Measurements from ENCODE around the gene RPS6KA4. TPM values are rescaled to one million over a fixed set of nuclear protein-coding genes. Genes with fewer than 3 reads are reported as not detected.

Gene RPS6KA4
- total and polyA plus RNA-seq, 2 of the 13 experiments (the other 11 are each of a cell fraction or from before 2014, with no cell fraction given): 8.9 to 14.2 TPM

DNA sequence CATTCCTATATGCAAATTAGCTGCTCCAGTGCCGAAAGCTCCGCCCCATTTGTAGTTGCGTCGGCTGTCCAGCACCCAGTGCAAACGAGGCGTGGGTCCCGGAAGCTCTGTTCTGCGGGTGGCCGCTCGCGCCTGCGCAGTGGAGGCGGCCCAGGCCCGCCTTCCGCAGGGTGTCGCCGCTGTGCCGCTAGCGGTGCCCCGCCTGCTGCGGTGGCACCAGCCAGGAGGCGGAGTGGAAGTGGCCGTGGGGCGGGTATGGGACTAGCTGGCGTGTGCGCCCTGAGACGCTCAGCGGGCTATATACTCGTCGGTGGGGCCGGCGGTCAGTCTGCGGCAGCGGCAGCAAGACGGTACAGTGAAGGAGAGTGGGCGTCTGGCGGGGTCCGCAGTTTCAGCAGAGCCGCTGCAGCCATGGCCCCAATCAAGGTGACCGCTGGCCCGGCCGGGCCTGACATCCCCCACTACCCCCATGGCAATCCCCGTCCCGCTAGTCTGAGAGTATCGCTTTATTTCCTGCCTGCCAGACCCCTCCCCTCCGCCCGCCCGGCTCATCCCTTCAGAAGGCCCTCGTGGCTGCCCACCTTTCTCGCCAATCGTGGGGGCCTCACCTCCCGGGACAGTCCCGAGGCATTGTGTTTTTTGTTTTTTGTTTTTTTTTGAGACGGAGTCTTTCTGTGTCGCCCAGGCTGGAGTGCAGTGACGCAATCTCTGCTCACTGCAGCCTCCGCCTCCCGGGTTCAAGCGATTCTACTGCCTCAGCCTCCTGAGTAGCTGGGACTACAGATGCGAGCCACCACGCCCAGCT, 40.8 kb upstream of the RPS6KA4 start, which contains the start of gene PRDX5 (continued):
- TF ChIP-seq, protein P1, sequence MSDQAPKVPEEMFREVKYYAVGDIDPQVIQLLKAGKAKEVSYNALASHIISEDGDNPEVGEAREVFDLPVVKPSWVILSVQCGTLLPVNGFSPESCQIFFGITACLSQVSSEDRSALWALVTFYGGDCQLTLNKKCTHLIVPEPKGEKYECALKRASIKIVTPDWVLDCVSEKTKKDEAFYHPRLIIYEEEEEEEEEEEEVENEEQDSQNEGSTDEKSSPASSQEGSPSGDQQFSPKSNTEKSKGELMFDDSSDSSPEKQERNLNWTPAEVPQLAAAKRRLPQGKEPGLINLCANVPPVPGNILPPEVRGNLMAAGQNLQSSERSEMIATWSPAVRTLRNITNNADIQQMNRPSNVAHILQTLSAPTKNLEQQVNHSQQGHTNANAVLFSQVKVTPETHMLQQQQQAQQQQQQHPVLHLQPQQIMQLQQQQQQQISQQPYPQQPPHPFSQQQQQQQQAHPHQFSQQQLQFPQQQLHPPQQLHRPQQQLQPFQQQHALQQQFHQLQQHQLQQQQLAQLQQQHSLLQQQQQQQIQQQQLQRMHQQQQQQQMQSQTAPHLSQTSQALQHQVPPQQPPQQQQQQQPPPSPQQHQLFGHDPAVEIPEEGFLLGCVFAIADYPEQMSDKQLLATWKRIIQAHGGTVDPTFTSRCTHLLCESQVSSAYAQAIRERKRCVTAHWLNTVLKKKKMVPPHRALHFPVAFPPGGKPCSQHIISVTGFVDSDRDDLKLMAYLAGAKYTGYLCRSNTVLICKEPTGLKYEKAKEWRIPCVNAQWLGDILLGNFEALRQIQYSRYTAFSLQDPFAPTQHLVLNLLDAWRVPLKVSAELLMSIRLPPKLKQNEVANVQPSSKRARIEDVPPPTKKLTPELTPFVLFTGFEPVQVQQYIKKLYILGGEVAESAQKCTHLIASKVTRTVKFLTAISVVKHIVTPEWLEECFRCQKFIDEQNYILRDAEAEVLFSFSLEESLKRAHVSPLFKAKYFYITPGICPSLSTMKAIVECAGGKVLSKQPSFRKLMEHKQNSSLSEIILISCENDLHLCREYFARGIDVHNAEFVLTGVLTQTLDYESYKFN (CRISPR knock-in tag; conservative IDR thresholded peaks at IDR 0.05): peak; percentile 30; the same call in 1 of the 2 replicates
- TF ChIP-seq ZNF460 (CRISPR knock-in tag; IDR thresholded peaks at IDR 0.05; ENCODE audit: borderline replicate concordance) (no peak), TBP (CRISPR knock-in tag; IDR thresholded peaks at IDR 0.05) (no peak), ZNF510 (CRISPR knock-in tag; IDR thresholded peaks at IDR 0.05; ENCODE audit: low read depth) (0 out of 2 replicates have a peak, but pooled peaks have one; percentile 74), SAP130 (CRISPR knock-in tag; IDR thresholded peaks at IDR 0.05; ENCODE audit: low read depth) (peak; percentile 61), ZNF772 (CRISPR knock-in tag; IDR thresholded peaks at IDR 0.05) (no peak; the same call in 1 of the 2 replicates), GATA4 (IDR thresholded peaks at IDR 0.05; ENCODE audit: borderline replicate concordance, low read depth) (0 out of 2 replicates have a peak, but pooled peaks have one; percentile 20), ZNF12 (CRISPR knock-in tag; IDR thresholded peaks at IDR 0.05) (peak; percentile 49; the same call in 1 of the 2 replicates), ZBTB42 (CRISPR knock-in tag; IDR thresholded peaks at IDR 0.05) (peak; percentile 72; the same call in 1 of the 2 replicates), HDAC6 (IDR thresholded peaks at IDR 0.05; ENCODE audit: low read depth, low read length) (no peak), MEF2D (CRISPR knock-in tag; IDR thresholded peaks at IDR 0.05) (no peak), ZNF282 (IDR thresholded peaks at IDR 0.05; ENCODE audit: partially characterized antibody) (no peak)
- TF ChIP-seq, protein P2, sequence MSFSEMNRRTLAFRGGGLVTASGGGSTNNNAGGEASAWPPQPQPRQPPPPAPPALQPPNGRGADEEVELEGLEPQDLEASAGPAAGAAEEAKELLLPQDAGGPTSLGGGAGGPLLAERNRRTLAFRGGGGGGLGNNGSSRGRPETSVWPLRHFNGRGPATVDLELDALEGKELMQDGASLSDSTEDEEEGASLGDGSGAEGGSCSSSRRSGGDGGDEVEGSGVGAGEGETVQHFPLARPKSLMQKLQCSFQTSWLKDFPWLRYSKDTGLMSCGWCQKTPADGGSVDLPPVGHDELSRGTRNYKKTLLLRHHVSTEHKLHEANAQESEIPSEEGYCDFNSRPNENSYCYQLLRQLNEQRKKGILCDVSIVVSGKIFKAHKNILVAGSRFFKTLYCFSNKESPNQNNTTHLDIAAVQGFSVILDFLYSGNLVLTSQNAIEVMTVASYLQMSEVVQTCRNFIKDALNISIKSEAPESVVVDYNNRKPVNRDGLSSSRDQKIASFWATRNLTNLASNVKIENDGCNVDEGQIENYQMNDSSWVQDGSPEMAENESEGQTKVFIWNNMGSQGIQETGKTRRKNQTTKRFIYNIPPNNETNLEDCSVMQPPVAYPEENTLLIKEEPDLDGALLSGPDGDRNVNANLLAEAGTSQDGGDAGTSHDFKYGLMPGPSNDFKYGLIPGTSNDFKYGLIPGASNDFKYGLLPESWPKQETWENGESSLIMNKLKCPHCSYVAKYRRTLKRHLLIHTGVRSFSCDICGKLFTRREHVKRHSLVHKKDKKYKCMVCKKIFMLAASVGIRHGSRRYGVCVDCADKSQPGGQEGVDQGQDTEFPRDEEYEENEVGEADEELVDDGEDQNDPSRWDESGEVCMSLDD (CRISPR knock-in tag; IDR thresholded peaks at IDR 0.05; ENCODE audit: borderline replicate concordance): 0 out of 2 replicates have a peak, but pooled peaks have one; percentile 31
- TF ChIP-seq, protein P3, sequence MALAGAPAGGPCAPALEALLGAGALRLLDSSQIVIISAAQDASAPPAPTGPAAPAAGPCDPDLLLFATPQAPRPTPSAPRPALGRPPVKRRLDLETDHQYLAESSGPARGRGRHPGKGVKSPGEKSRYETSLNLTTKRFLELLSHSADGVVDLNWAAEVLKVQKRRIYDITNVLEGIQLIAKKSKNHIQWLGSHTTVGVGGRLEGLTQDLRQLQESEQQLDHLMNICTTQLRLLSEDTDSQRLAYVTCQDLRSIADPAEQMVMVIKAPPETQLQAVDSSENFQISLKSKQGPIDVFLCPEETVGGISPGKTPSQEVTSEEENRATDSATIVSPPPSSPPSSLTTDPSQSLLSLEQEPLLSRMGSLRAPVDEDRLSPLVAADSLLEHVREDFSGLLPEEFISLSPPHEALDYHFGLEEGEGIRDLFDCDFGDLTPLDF (CRISPR knock-in tag; IDR thresholded peaks at IDR 0.05): peak; percentile 76; the same call in 1 of the 2 replicates
- TF ChIP-seq, protein P4, sequence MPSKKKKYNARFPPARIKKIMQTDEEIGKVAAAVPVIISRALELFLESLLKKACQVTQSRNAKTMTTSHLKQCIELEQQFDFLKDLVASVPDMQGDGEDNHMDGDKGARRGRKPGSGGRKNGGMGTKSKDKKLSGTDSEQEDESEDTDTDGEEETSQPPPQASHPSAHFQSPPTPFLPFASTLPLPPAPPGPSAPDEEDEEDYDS (CRISPR knock-in tag; IDR thresholded peaks at IDR 0.05): peak; percentile 51
- TF ChIP-seq, protein P5, sequence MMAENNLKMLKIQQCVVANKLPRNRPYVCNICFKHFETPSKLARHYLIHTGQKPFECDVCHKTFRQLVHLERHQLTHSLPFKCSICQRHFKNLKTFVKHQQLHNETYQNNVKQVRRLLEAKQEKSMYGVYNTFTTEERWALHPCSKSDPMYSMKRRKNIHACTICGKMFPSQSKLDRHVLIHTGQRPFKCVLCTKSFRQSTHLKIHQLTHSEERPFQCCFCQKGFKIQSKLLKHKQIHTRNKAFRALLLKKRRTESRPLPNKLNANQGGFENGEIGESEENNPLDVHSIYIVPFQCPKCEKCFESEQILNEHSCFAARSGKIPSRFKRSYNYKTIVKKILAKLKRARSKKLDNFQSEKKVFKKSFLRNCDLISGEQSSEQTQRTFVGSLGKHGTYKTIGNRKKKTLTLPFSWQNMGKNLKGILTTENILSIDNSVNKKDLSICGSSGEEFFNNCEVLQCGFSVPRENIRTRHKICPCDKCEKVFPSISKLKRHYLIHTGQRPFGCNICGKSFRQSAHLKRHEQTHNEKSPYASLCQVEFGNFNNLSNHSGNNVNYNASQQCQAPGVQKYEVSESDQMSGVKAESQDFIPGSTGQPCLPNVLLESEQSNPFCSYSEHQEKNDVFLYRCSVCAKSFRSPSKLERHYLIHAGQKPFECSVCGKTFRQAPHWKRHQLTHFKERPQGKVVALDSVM (CRISPR knock-in tag; IDR thresholded peaks at IDR 0.05): 0 out of 2 replicates have a peak, but pooled peaks have one; percentile 40
